Spleen (tissue), 11 donors: ENCODE measurements around the gene FLAD1. TPM values are rescaled to one million over a fixed set of nuclear protein-coding genes. Genes with fewer than 3 reads are reported as not detected.
A peak's percentile ranks its signal among the peaks of the same experiment; 100 is the strongest.

ENCODE experiments used
- DNase-seq: peaks from one replicate; pipeline ENCODE4 v3.0.0-alpha.2; 2020
- H3K27ac ChIP-seq, 8 donors: fragments of 200-600 bp; sonication (generic) in 7 of 8; 1 replicate in 4 of 8; 2 replicates in 4 of 8; pipeline versions ENCODE4 v1.5.0 to v1.8.0; 2016 to 2021; ENCODE audit warnings: inconsistent platforms in 4 of 8, mild to moderate bottlenecking in 4 of 8, moderate library complexity in 1 of 8
- H3K27me3 ChIP-seq, 7 donors: fragments of 200-600 bp; sonication (generic) in 6 of 7; replicated peaks in 1 of 7; 1 replicate in 4 of 7; 2 replicates in 3 of 7; pipeline versions ENCODE4 v1.5.0 to v1.8.0; 2016 to 2021; ENCODE audit warnings: inconsistent platforms in 3 of 7, mild to moderate bottlenecking in 1 of 7
- H3K36me3 ChIP-seq, 6 donors: fragments of 200-600 bp; sonication (generic) in 5 of 6; 1 replicate in 4 of 6; 2 replicates in 2 of 6; pipeline versions ENCODE4 v1.5.0 to v1.8.0; 2016 to 2021; ENCODE audit warnings: inconsistent platforms in 2 of 6
- H3K4me1 ChIP-seq, 6 donors: fragments of 200-600 bp; sonication (generic) in 5 of 6; 1 replicate in 3 of 6; 2 replicates in 3 of 6; pipeline versions ENCODE4 v1.5.0 to v1.8.0; 2016 to 2021; ENCODE audit warnings: inconsistent platforms in 3 of 6
- H3K4me3 ChIP-seq, 8 donors: fragments of 200-600 bp; sonication (generic) in 7 of 8; 1 replicate in 4 of 8; 2 replicates in 4 of 8; pipeline versions ENCODE4 v1.5.0 to v1.8.0; 2016 to 2021; ENCODE audit warnings: inconsistent platforms in 4 of 8, mild to moderate bottlenecking in 4 of 8, moderate library complexity in 2 of 8
- H3K9me3 ChIP-seq, 8 donors: fragments of 200-600 bp; sonication (generic) in 7 of 8; 1 replicate in 4 of 8; 2 replicates in 4 of 8; pipeline versions ENCODE4 v1.5.0 to v1.8.0; 2016 to 2021; ENCODE audit warnings: inconsistent platforms in 4 of 8
- POLR2A ChIP-seq, 3 donors: fragments of 450-650 bp; IDR thresholded peaks; one replicate each; pipeline ENCODE4 v1.5.1; 2017; ENCODE audit warnings: antibody characterized with exemption in 3 of 3, mild to moderate bottlenecking in 1 of 3
- POLR2AphosphoS5 ChIP-seq, 3 donors: sonication (generic); formaldehyde crosslinking; IDR thresholded peaks; one replicate each; pipeline ENCODE4 v1.5.1; 2017; ENCODE audit warnings: antibody characterized with exemption in 3 of 3
- WGBS, 5 donors: extraction: QIAGEN DNeasy Blood & Tissue Kit in 3 of 5; methylation state at CpG; one replicate each; pipeline versions ENCODE4 v1.1.5 to v1.1.7; 2013 to 2018; 5-methylcytosine and 5-hydroxymethylcytosine counted together
- intact Hi-C: fragments of 100-400 bp; cut with DNase I; formaldehyde crosslinking; loops from one replicate; pipeline ENCODE4 v1.15.0; 2023; ENCODE audit warnings: low total_unique reads
- polyA plus RNA-seq, 3 donors: library from polyadenylated mRNA; stranded (reverse); fragments of 200-250 nt; gene quantifications; one replicate each; pipeline ENCODE4 v1.2.1, GENCODE V29; 2013
- total RNA-seq, 7 donors: library from RNA; depleted of rRNA in 3 of 7; stranded (reverse); fragments of >200 nt in 3 of 7; fragmentation: NEBNext Ultra II Directional in 4 of 7; extraction: Animal tissue kit (Norgen Biotek cat#: 25700) in 4 of 7; gene quantifications; one replicate each; pipeline versions ENCODE4 v1.1.0 to v1.2.1, GENCODE V29; 2016 to 2021
- TF ChIP-seq, protein P1 (sequence below), 11 experiments: fragments of 200-600 bp in 7 of 11; fragments of 450-650 bp in 4 of 11; sonication (generic) in 4 of 11; IDR thresholded peaks in 8 of 11; conservative IDR thresholded peaks in 3 of 11; 1 replicate in 7 of 11; 2 replicates in 4 of 11; pipeline versions ENCODE4 v1.4.0 to v1.8.0; 2016 to 2021; ENCODE audit warnings: antibody characterized with exemption in 11 of 11, inconsistent platforms in 4 of 11, mild to moderate bottlenecking in 1 of 11
- donor health status: healthy with polysubstance abuse.
- donor health status: DM: no; HTN: no; CAD: no; lungs with moderate emphysema.
- donor health status: DM: no; HTN: no; CAD: no.
- donor health status: Bipolar disorder and iron deficiency.
- donor health status: healthy.
- donor health status: DM: no; HTN: no; CAD: no.
- donor health status: DM: yes; HTN: yes; CAD: no.

FLAD1 gene
- total and polyA plus RNA-seq, 10 donors = 27.1 to 43.4 (median 31.6) TPM

DNA sequence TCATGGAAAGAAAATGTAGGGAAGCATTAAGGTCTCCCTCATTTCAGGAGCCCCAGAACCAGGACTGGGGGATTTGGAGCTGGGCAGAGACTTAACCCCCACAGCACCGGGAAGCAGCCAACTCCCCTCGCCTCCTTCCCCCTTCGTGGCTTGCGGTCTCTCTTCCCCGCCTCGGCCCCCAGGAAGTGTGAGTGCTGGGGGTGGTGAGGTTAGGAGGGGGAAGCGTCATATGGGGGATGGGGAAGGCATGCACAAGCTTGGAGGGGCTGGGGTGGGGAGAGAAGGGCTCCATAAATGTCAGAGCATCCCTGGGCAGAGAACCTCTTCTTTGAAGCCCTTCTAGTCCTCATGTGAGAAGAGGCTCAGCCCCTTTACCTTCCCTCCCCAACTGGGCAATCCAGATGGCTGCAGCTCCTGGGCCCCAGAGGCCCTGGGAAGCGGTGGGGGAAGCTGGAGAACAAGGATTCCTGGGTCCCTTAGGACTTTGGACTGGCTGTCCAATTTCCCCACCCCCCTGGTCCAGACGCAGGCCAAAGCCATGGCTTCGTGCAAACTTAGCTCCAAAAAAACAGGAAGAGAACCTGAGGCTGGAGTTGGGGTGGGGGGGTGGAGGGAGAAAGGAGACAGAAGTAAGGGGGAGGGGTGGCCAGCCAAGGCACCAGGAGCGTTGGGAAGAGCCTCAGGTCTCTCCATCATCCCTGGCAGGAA lies 27.2 kb downstream of the FLAD1 start:
- intact Hi-C loops = no loop called here
- H3K27me3 ChIP-seq = no peaks in the 10 kb centered on the region
- 29 to 45% (median 35%) methylated on average over 11 of the region's 11 CpGs for WGBS, 5 donors
- H3K36me3 ChIP-seq = peaks cover 0 to 28% (median 12%) of the 10 kb centered on the region in 6 donors
- DNase-seq = peak; percentile 83
- H3K9me3 ChIP-seq = no peaks in the 10 kb centered on the region
- TF ChIP-seq, protein P1, sequence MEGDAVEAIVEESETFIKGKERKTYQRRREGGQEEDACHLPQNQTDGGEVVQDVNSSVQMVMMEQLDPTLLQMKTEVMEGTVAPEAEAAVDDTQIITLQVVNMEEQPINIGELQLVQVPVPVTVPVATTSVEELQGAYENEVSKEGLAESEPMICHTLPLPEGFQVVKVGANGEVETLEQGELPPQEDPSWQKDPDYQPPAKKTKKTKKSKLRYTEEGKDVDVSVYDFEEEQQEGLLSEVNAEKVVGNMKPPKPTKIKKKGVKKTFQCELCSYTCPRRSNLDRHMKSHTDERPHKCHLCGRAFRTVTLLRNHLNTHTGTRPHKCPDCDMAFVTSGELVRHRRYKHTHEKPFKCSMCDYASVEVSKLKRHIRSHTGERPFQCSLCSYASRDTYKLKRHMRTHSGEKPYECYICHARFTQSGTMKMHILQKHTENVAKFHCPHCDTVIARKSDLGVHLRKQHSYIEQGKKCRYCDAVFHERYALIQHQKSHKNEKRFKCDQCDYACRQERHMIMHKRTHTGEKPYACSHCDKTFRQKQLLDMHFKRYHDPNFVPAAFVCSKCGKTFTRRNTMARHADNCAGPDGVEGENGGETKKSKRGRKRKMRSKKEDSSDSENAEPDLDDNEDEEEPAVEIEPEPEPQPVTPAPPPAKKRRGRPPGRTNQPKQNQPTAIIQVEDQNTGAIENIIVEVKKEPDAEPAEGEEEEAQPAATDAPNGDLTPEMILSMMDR (IDR thresholded peaks at IDR 0.05 in 8 of 11, conservative IDR thresholded peaks at IDR 0.05 in 3 of 11) = no peak
- TF ChIP-seq POLR2AphosphoS5 (IDR thresholded peaks at IDR 0.05) = peak in 2 of 3 donors; percentile 37 to 67
- no peak for TF ChIP-seq POLR2A (IDR thresholded peaks at IDR 0.05)
- peaks cover 40 to 100% (median 100%) of the 10 kb centered on the region in 6 donors for H3K4me1 ChIP-seq
- H3K27ac ChIP-seq = peak overlapping the region in 7 of 8 donors; percentile 60 to 99 (median 95)
- peak overlapping the region in 7 of 8 donors; percentile 14 to 76 (median 35) for H3K4me3 ChIP-seq

DNA sequence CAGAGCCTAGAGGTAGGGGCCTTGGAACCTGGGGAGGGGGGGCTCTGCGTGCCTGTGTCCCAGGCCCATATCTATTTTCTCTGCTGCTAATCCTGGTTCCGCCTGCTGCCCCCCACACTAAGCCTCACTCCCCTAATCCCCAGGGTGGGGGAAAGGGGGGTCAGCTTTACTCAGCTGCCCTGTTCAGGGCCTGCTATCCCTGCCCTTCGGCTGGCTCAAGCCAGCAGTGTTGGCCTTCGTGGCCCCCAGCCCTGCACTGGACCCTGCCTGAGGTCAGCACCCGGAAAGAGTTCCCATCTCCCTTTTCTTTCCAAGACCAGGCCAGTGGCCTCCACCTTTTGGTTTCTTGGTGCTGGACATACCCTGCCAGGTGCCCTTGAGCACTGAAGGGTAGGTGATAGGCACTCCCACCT lies 27.9 kb downstream of the FLAD1 start:
- Histone ChIP-seq H3K9me3 (no peaks in the 10 kb centered on the region), H3K27ac (peak overlapping the region; percentile 35 to 99 (median 95)), H3K36me3 (peaks cover 0 to 35% (median 16%) of the 10 kb centered on the region in 6 donors), H3K4me1 (peaks cover 35 to 100% (median 100%) of the 10 kb centered on the region in 6 donors), H3K4me3 (peak overlapping the region in 4 of 8 donors; percentile 35 to 76 (median 40)), H3K27me3 (no peaks in the 10 kb centered on the region)
- DNase-seq = peak; percentile 76
- TF ChIP-seq, protein P1 (IDR thresholded peaks at IDR 0.05 in 8 of 11, conservative IDR thresholded peaks at IDR 0.05 in 3 of 11) = no peak
- TF ChIP-seq POLR2A (IDR thresholded peaks at IDR 0.05) (no peak), POLR2AphosphoS5 (IDR thresholded peaks at IDR 0.05) (no peak)
- intact Hi-C loops = no loop called here
- 73 to 88% (median 83%) methylated on average over 5 of the region's 5 CpGs for WGBS, 5 donors

DNA sequence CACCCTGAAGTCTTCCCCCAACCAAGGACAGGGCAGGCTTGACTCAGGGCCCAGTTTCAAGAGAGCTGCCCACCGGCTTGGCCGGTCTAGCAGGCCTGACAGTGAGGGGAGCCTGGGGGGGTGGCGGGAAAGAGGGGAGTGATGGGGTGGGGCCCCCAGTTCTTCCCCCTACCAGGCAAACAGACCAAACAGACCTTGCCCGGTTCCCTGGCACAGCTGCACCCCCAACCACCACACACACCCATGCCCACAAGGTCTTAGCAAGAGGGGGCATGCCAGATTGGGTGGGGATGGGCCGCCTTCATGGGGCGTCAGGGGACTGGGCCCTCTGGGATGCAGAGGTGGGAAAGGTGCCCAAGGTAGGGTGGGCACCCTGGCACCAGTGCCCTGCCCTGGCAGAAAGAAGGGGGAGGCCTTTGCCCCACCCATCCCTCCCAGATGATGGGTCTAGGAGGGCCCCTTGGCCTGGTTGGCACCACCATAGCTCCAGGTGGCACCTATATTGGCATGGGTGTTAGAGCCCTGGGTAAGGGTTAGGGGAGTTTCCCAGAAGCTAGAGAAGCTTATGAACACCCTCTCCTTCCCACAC lies 28.4 kb downstream of the FLAD1 start:
- H3K4me3 ChIP-seq = peak overlapping the region in 1 of 8 donors; percentile 76
- TF ChIP-seq POLR2AphosphoS5 (IDR thresholded peaks at IDR 0.05) (no peak), POLR2A (IDR thresholded peaks at IDR 0.05) (no peak)
- TF ChIP-seq, protein P1 (IDR thresholded peaks at IDR 0.05 in 8 of 11, conservative IDR thresholded peaks at IDR 0.05 in 3 of 11) = no peak
- no peaks in the 10 kb centered on the region for H3K27me3 ChIP-seq
- H3K27ac ChIP-seq = peak overlapping the region; percentile 35 to 99 (median 95)
- H3K4me1 ChIP-seq = peaks cover 35 to 100% (median 100%) of the 10 kb centered on the region in 6 donors
- DNase-seq = peak; percentile 65
- intact Hi-C loops = no loop called here
- WGBS, 5 donors = 86 to 96% (median 86%) methylated on average over 6 of the region's 6 CpGs
- peaks cover 0 to 40% (median 18%) of the 10 kb centered on the region in 6 donors for H3K36me3 ChIP-seq
- H3K9me3 ChIP-seq = no peaks in the 10 kb centered on the region

DNA sequence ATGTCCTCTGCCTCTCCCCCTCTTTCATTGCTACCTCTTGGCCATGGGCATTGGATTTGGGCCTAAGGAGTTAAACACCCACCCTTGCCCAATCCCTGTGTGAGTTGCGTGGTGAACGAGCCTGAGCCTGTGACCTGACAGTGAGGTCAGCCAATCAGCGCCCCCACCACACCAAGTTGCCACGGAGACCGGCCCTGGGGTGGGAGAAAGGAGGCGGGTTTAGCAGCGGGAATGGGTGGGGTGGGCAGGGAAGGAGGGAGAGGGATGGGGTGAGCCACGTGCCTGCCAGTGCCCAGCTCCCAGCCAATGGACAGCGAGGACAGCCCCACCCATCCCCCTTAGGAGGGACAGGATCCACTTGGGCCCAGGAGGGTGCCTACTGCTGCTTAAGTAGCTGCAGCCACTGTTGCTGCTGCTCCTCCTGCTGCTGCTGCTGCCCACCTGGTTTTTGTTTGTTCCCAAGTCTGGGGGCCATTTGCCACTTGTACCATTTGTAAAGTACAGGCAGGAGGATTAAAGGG lies 28.9 kb downstream of the FLAD1 start:
- H3K9me3 ChIP-seq = no peaks in the 10 kb centered on the region
- H3K4me3 ChIP-seq = peak overlapping the region in 1 of 8 donors; percentile 76
- TF ChIP-seq POLR2AphosphoS5 (IDR thresholded peaks at IDR 0.05) (peak in 1 of 3 donors; percentile 29), POLR2A (IDR thresholded peaks at IDR 0.05) (no peak)
- TF ChIP-seq, protein P1 (IDR thresholded peaks at IDR 0.05 in 8 of 11, conservative IDR thresholded peaks at IDR 0.05 in 3 of 11) = no peak
- H3K36me3 ChIP-seq = peaks cover 0 to 45% (median 19%) of the 10 kb centered on the region in 6 donors
- DNase-seq = peak; percentile 81
- H3K27ac ChIP-seq = peak overlapping the region in 7 of 8 donors; percentile 60 to 99 (median 95)
- intact Hi-C loops = no loop called here
- H3K4me1 ChIP-seq = peaks cover 37 to 100% (median 100%) of the 10 kb centered on the region in 6 donors
- WGBS, 5 donors = 31 to 59% (median 46%) methylated on average over 5 to 9 of the region's 9 CpGs
- H3K27me3 ChIP-seq = no peaks in the 10 kb centered on the region
